ENCODE data around the gene POR. TPM values are rescaled to one million over a fixed set of nuclear protein-coding genes. Genes with fewer than 3 reads are reported as not detected.
A peak's percentile ranks its signal among the peaks of the same experiment; 100 is the strongest.

The POR gene
- total and polyA plus RNA-seq, 2 of the 13 experiments (the other 11 are each of a cell fraction or from before 2014, with no cell fraction given) = 145 to 266 TPM

DNA sequence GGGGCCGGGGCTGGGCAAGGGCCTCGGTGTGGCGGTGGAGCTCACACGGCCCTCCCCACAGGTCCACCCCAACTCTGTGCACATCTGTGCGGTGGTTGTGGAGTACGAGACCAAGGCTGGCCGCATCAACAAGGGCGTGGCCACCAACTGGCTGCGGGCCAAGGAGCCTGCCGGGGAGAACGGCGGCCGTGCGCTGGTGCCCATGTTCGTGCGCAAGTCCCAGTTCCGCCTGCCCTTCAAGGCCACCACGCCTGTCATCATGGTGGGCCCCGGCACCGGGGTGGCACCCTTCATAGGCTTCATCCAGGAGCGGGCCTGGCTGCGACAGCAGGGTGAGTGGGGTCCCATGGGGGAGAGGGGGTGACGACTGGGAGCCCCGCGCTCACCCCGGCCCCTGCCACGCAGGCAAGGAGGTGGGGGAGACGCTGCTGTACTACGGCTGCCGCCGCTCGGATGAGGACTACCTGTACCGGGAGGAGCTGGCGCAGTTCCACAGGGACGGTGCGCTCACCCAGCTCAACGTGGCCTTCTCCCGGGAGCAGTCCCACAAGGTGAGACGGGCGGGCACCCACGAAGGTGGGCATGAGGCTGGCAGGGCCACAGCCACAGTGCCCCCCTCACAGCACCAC is 70.7 kb downstream of the POR start:
- H3K27ac ChIP-seq (ENCODE audit: extremely low read length, insufficient read depth, low read length) = no peak overlapping the region
- no peak overlapping the region for H3K4me3 ChIP-seq (replicated peaks in 1 of 3; ENCODE audit: insufficient read depth in 1 of 3, low read depth in 2 of 3, low read length in 3 of 3)
- in situ Hi-C loops (cut with HindIII; ENCODE audit: extremely low pct_ligation_motif_present, low pct_unique_long_range_greater_than_20kb) = no loop called here
- H3K9me3 ChIP-seq (ENCODE audit: low read length) = no peaks in the 10 kb centered on the region
- H3K4me1 ChIP-seq (ENCODE audit: insufficient read depth, low read length) = peaks cover 12% of the 10 kb centered on the region
- H4K20me1 ChIP-seq (ENCODE audit: insufficient read depth, low read length) = peaks cover 4% of the 10 kb centered on the region; the same call in 1 of the 2 replicates
- ChIA-PET POLR2A (interaction anchor here (1.3 to 1.5 kb wide), 2 partner anchors 8 to 69 kb away, joined by 3 to 6 read pairs; no protein-coding TSS in a partner anchor), CTCF (ENCODE audit: low intra/inter-chr PET ratio, low total read pairs) (no interaction called here)
- 95% methylated on average over 24 of the region's 41 CpGs for WGBS (ENCODE audit: low lambda C conversion rate)
- ATAC-seq (peak; percentile 2; the same call in 1 of the 3 replicates), FAIRE-seq (no peak), DNase-seq (ENCODE audit: low spot score) (no peak)
- H3K36me3 ChIP-seq (replicated peaks in 1 of 2; ENCODE audit: control insufficient read depth in 1 of 2, insufficient read depth in 2 of 2, low read length in 2 of 2) = peaks cover 42 to 72% of the 10 kb centered on the region in 2 experiments
- no peaks in the 10 kb centered on the region for H3K27me3 ChIP-seq (ENCODE audit: control insufficient read depth in 1 of 2, insufficient read depth in 2 of 2, low read length in 2 of 2)
- intact Hi-C loops (cut with micrococcal nuclease; ENCODE audit: unreplicated experiment) = no loop called here
- no peak overlapping the region for H3K9ac ChIP-seq (ENCODE audit: insufficient read depth, low read depth, low read length)
- H3K4me2 ChIP-seq (ENCODE audit: low read depth, low read length) = no peak overlapping the region
- no peaks in the 10 kb centered on the region for H3K79me2 ChIP-seq (ENCODE audit: insufficient read depth, low read length)
- H2AFZ ChIP-seq (ENCODE audit: low read length) = no peak overlapping the region
- no TSS peak for BruUV-seq (replicated peaks)
- TF ChIP-seq NCOA5 (CRISPR knock-in tag; IDR thresholded peaks at IDR 0.05) = no peak
- no peak for TF ChIP-seq ZNF776 (CRISPR knock-in tag; IDR thresholded peaks at IDR 0.05)
- no peak for TF ChIP-seq ZNF710 (CRISPR knock-in tag; IDR thresholded peaks at IDR 0.05; ENCODE audit: borderline replicate concordance)
- TF ChIP-seq ZBTB42 (CRISPR knock-in tag; IDR thresholded peaks at IDR 0.05) = no peak
- no peak for TF ChIP-seq MLLT10 (CRISPR knock-in tag; IDR thresholded peaks at IDR 0.05)
- TF ChIP-seq HNF4A (CRISPR knock-in tag; IDR thresholded peaks at IDR 0.05) = no peak
- no peak for TF ChIP-seq ZNF263 (CRISPR knock-in tag; IDR thresholded peaks at IDR 0.05)
- TF ChIP-seq ZNF224 (CRISPR knock-in tag; IDR thresholded peaks at IDR 0.05) = no peak
- TF ChIP-seq SNAPC2 (CRISPR knock-in tag; IDR thresholded peaks at IDR 0.05) = no peak
- no peak for TF ChIP-seq ZNF777 (CRISPR knock-in tag; IDR thresholded peaks at IDR 0.05)
- TF ChIP-seq ZNF772 (CRISPR knock-in tag; IDR thresholded peaks at IDR 0.05) = no peak
- TF ChIP-seq, protein P1, sequence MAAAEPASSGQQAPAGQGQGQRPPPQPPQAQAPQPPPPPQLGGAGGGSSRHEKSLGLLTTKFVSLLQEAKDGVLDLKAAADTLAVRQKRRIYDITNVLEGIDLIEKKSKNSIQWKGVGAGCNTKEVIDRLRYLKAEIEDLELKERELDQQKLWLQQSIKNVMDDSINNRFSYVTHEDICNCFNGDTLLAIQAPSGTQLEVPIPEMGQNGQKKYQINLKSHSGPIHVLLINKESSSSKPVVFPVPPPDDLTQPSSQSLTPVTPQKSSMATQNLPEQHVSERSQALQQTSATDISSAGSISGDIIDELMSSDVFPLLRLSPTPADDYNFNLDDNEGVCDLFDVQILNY (CRISPR knock-in tag; conservative IDR thresholded peaks at IDR 0.05) = no peak
- TF ChIP-seq ZNF724P (CRISPR knock-in tag; IDR thresholded peaks at IDR 0.05; ENCODE audit: borderline replicate concordance) = no peak
- peak; percentile 88 for TF ChIP-seq AGO2 (optimal IDR thresholded peaks at IDR 0.05; ENCODE audit: low read depth, low read length)
- peak; percentile 40 for TF ChIP-seq HOXA3 (CRISPR knock-in tag; IDR thresholded peaks at IDR 0.05)
- TF ChIP-seq GPN1 (CRISPR knock-in tag; IDR thresholded peaks at IDR 0.05; ENCODE audit: borderline replicate concordance) = no peak
- TF ChIP-seq STAT6 (CRISPR knock-in tag; IDR thresholded peaks at IDR 0.05; ENCODE audit: borderline replicate concordance) = no peak
- TF ChIP-seq HNRNPLL (IDR thresholded peaks at IDR 0.05; ENCODE audit: low read depth, low read length, poor library complexity, severe bottlenecking) = no peak
- TF ChIP-seq ZNF766 (CRISPR knock-in tag; IDR thresholded peaks at IDR 0.05; ENCODE audit: borderline replicate concordance) = no peak
- no peak for TF ChIP-seq PCBP1 (IDR thresholded peaks at IDR 0.05; ENCODE audit: borderline replicate concordance, low read depth, low read length)
- no peak for TF ChIP-seq SIN3A (IDR thresholded peaks at IDR 0.05; ENCODE audit: borderline replicate concordance, low read depth, low read length)
